Hepatocyte (in vitro differentiated cells): Measurements from ENCODE around the gene MIEN1. TPM values are rescaled to one million over a fixed set of nuclear protein-coding genes. Genes with fewer than 3 reads are reported as not detected.
"Not testable (repeated sequence)": the region's sequence is repeated elsewhere in the genome, so short reads cannot be mapped to it uniquely, and the experiment has no call there.

Experiments
- DNase-seq: peaks from one replicate; pipeline ENCODE4 v3.0.0-alpha.2; 2016; ENCODE audit warnings: low spot score
- H2AFZ ChIP-seq: fragments of 200-600 bp; sonication (generic); 2 replicates; pipeline ENCODE4 v1.6.0; 2016; ENCODE audit warnings: antibody characterized with exemption, mild to moderate bottlenecking
- H3K27ac ChIP-seq: fragments of 200-600 bp; sonication (generic); 2 replicates; pipeline ENCODE4 v1.5.1; 2016; ENCODE audit warnings: mild to moderate bottlenecking
- H3K27me3 ChIP-seq: fragments of 200-600 bp; sonication (generic); 2 replicates; pipeline ENCODE4 v1.6.1; 2016
- H3K36me3 ChIP-seq: fragments of 200-600 bp; sonication (generic); replicated peaks from 2 replicates; pipeline ENCODE4 v1.5.1; 2016; ENCODE audit warnings: low read depth; ENCODE audit not compliant: insufficient read depth
- H3K4me1 ChIP-seq: fragments of 200-600 bp; sonication (generic); 2 replicates; pipeline ENCODE4 v1.5.1; 2016; ENCODE audit warnings: mild to moderate bottlenecking, moderate library complexity; ENCODE audit not compliant: insufficient read depth
- H3K4me2 ChIP-seq: fragments of 200-600 bp; sonication (generic); 2 replicates; pipeline ENCODE4 v1.6.0; 2016
- H3K4me3 ChIP-seq: fragments of 200-600 bp; sonication (generic); 2 replicates; pipeline ENCODE4 v1.5.1; 2016; ENCODE audit warnings: mild to moderate bottlenecking
- H3K79me2 ChIP-seq: fragments of 200-600 bp; sonication (generic); 2 replicates; pipeline ENCODE4 v1.6.0; 2017; ENCODE audit warnings: mild to moderate bottlenecking
- H3K9me2 ChIP-seq: fragments of 200-600 bp; sonication (generic); replicated peaks from 2 replicates; pipeline ENCODE4 v1.6.0; 2017; ENCODE audit warnings: mild to moderate bottlenecking; ENCODE audit not compliant: insufficient read depth
- H3K9me3 ChIP-seq: fragments of 200-600 bp; sonication (generic); 2 replicates; pipeline ENCODE4 v1.5.1; 2016; ENCODE audit warnings: low read depth, mild to moderate bottlenecking
- H4K20me1 ChIP-seq: fragments of 200-600 bp; sonication (generic); 2 replicates; pipeline ENCODE4 v1.6.0; 2016; ENCODE audit warnings: mild to moderate bottlenecking; ENCODE audit not compliant: insufficient read depth, poor library complexity, severe bottlenecking
- EZH2 ChIP-seq: fragments of 200-600 bp; sonication (generic); IDR thresholded peaks from 2 replicates; pipeline ENCODE4 v1.6.1; 2016; ENCODE audit warnings: antibody characterized with exemption, mild to moderate bottlenecking, borderline replicate concordance
- EZH2phosphoT487 ChIP-seq: fragments of 200-600 bp; sonication (generic); IDR thresholded peaks from one replicate; pipeline ENCODE4 v1.6.1; 2018; ENCODE audit warnings: antibody characterized with exemption, mild to moderate bottlenecking, low read depth, moderate library complexity; ENCODE audit not compliant: unreplicated experiment, severe bottlenecking
- WGBS: methylation state at CpG from one replicate; pipeline ENCODE4 v1.1.6; 2016; ENCODE audit warnings: low lambda C conversion rate; ENCODE audit errors: missing lambda C conversion rate; 5-methylcytosine and 5-hydroxymethylcytosine counted together
- polyA plus RNA-seq: library from polyadenylated mRNA; unstranded; fragments of >200 nt; fragmentation: Nextera tagmentation; extraction: Ambion mirVana; gene quantifications from 2 replicates; pipeline ENCODE4 v1.2.1, GENCODE V29; 2016
- total RNA-seq: library from RNA; depleted of rRNA; stranded (reverse); fragments of >200 nt; gene quantifications from 2 replicates; pipeline ENCODE4 v1.2.3, GENCODE V29; 2014
- TF ChIP-seq, protein P1 (sequence below): fragments of 200-600 bp; sonication (generic); IDR thresholded peaks from 2 replicates; pipeline ENCODE4 v1.5.1; 2016; ENCODE audit warnings: antibody characterized with exemption, mild to moderate bottlenecking; ENCODE audit not compliant: poor library complexity

MIEN1 gene
- total and polyA plus RNA-seq, 2 experiments from 2014 or later: 37.2 to 129 TPM

DNA sequence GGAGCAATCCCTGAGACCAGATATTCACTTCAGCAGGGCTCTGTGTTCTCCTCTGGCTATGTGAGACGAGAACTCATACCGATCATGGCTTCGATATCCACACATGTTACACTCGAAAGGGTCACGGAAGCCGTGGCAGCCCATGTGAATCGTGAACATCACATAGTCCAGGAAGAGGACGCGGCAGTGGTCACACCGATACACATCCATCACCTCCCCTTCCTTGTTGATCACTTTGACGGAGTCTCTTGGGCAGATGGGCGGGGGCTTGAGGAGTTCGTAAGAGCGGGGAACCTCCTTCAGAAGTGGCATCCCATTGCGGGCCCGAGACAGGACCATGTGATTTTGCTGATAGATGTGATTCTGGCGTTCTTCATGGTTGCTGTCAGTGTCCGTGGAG lies 35.4 kb upstream of the MIEN1 start:
- Histone ChIP-seq H3K27ac (no peak overlapping the region), H3K4me3 (no peak overlapping the region), H3K4me2 (no peak overlapping the region), H3K4me1 (no peaks in the 10 kb centered on the region), H3K36me3 (no peaks in the 10 kb centered on the region), H3K79me2 (no peaks in the 10 kb centered on the region), H2AFZ (no peak overlapping the region), H3K27me3 (no peaks in the 10 kb centered on the region), H3K9me2 (no peaks in the 10 kb centered on the region), H3K9me3 (no peaks in the 10 kb centered on the region), H4K20me1 (no peaks in the 10 kb centered on the region)
- WGBS: 97% methylated on average over 18 of the region's 18 CpGs
- DNase-seq: no peak
- TF ChIP-seq, protein P1, sequence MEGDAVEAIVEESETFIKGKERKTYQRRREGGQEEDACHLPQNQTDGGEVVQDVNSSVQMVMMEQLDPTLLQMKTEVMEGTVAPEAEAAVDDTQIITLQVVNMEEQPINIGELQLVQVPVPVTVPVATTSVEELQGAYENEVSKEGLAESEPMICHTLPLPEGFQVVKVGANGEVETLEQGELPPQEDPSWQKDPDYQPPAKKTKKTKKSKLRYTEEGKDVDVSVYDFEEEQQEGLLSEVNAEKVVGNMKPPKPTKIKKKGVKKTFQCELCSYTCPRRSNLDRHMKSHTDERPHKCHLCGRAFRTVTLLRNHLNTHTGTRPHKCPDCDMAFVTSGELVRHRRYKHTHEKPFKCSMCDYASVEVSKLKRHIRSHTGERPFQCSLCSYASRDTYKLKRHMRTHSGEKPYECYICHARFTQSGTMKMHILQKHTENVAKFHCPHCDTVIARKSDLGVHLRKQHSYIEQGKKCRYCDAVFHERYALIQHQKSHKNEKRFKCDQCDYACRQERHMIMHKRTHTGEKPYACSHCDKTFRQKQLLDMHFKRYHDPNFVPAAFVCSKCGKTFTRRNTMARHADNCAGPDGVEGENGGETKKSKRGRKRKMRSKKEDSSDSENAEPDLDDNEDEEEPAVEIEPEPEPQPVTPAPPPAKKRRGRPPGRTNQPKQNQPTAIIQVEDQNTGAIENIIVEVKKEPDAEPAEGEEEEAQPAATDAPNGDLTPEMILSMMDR: no peak
- TF ChIP-seq EZH2 (no peak), EZH2phosphoT487 (no peak)

DNA sequence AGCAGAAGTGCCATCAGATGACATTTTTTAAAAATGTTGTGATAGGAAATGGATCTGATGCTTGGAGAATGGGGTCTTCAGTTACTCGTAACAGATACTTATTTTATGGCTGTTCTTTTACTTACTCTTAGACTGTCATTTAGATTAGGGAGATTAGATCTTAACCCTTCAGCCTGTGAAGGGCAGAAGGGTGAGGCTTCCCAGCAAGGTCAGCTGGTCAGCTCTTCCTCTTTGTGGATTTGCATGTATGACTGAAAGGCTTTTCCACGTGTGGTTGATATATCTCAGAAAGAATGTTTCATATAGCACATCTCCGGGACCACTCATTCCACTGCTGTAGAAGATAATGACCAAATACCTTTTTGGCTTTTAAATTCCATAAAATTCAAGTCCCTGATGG lies 34.8 kb upstream of the MIEN1 start:
- no peak for DNase-seq
- Histone ChIP-seq H3K36me3 (no peaks in the 10 kb centered on the region), H2AFZ (no peak overlapping the region), H3K9me3 (no peaks in the 10 kb centered on the region), H3K27ac (no peak overlapping the region), H4K20me1 (no peaks in the 10 kb centered on the region), H3K79me2 (no peaks in the 10 kb centered on the region), H3K27me3 (no peaks in the 10 kb centered on the region), H3K4me1 (no peaks in the 10 kb centered on the region), H3K9me2 (no peaks in the 10 kb centered on the region), H3K4me2 (no peak overlapping the region), H3K4me3 (no peak overlapping the region)
- 19% methylated on average over 3 of the region's 3 CpGs for WGBS
- TF ChIP-seq EZH2 (no peak), EZH2phosphoT487 (no peak)
- TF ChIP-seq, protein P1: no peak

DNA sequence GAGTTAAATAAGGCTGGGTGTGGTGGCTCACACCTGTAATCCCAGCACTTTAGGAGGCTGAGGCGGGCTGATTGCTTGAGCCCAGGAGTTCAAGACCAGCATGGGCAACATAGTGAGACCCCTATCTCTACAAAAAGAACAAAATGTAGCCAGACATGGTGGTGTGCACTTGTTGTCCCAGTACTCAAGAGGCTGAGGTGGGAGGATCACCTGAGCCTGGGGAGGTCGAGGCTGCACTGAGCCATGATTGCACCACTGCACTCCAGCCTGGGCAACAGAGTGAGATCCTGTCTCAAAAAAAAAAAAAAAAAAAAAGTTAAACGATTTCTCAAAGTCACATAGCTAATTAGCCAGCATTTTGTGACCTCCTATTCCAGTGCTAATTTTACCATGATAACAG lies 33.8 kb upstream of the MIEN1 start:
- not testable (repeated sequence) for DNase-seq, H3K36me3 ChIP-seq, H4K20me1 ChIP-seq, H3K4me3 ChIP-seq, H3K4me2 ChIP-seq, H3K27me3 ChIP-seq, H3K9me3 ChIP-seq, H3K4me1 ChIP-seq, H3K79me2 ChIP-seq, H3K9me2 ChIP-seq, H2AFZ ChIP-seq, H3K27ac ChIP-seq
- WGBS: 84% methylated on average over 3 of the region's 3 CpGs

DNA sequence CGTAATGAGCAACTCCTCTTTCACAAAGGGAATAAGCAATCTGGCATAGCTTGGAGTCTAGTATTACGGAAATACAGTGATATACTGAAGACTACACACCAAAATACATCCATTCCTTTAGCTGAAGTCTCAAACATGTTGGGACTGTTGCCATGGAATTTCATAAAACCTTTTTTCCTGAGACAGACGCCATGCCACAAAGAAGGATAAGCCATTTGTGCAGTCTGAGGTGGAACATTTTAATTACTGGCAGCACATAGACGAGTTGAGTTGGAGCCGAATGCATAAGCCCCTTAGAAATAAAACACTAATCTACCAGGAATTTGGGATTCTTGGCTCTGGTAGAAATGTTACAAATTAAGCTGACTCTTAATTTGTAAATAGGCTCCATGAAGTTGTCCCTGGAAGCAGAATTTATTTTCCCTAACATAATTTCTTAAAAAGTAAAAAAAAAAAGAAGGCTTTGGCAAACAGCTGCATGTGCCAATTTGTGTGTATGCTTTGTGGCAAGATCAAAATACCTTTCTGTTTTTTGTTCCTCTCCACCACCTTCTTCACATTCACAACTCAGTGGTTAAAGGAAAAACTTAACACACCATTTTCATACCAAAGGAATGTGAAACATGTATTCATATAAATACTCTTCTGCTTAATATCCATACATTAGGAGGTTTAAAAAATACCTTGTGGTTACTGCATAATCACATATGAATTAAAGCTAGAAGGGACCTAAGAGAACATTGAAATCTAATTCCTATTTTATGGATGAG lies 32.9 kb upstream of the MIEN1 start:
- WGBS: 71% methylated on average over 5 of the region's 5 CpGs
- no peak overlapping the region for H3K4me2 ChIP-seq

More for the DNA sequence above, 32.9 kb upstream of the MIEN1 start:
- Histone ChIP-seq H3K9me3 (no peaks in the 10 kb centered on the region), H3K27ac (no peak overlapping the region), H3K27me3 (no peaks in the 10 kb centered on the region), H3K9me2 (no peaks in the 10 kb centered on the region), H4K20me1 (no peaks in the 10 kb centered on the region), H3K79me2 (no peaks in the 10 kb centered on the region), H3K4me1 (no peaks in the 10 kb centered on the region), H2AFZ (no peak overlapping the region), H3K36me3 (no peaks in the 10 kb centered on the region), H3K4me3 (no peak overlapping the region)
- DNase-seq: no peak
- TF ChIP-seq, protein P1: no peak
- TF ChIP-seq EZH2phosphoT487 (no peak), EZH2 (no peak)
